Measurements from ENCODE around the gene SERINC4. TPM values are rescaled to one million over a fixed set of nuclear protein-coding genes. Genes with fewer than 3 reads are reported as not detected.

Gene SERINC4
- total and polyA plus RNA-seq, 2 donors (not counting 3 experiments of a cell fraction or from before 2014, with no cell fraction given), result not detected

DNA sequence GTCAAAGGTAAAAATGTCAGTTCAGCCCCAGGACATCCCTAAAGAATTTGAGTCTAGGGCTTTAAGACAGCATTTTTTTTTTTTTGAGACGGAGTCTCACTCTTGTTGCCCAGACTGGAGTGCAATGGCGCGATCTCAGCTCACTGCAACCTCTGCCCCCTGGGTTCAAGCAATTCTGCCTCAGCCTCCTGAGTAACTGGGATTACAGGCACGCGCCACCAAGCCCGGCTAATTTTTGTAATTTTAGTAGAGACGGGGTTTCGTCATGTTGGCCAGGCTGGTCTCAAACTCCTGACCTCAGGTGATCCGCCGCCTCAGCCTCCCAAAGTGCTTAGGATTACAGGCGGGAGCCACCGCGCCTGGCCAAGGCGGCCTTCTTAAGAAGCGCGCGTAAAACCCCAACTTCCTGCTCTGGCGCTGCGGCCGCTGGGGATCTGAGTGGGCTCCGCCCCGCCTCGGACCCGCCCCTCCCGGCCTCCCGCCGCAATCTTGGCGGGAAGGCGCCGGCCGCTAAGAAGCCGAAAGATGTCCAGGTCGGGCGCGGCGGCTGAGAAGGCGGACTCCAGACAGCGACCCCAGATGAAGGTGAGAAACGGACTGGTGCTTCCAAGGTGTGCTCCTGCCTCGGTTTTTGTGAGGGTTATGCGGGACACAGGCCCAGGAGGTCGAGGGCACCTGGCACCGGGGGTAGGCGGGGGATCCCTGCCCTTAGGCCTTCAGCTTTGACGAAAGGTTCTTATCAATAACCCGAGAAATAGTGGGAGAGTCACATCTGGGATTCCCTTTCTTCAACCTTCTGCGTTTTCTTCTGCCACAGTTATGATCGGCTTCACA lies 26.7 kb upstream of the SERINC4 start, which contains the start of gene WDR76:
Gene WDR76, plus strand, starts transcription at position 495 of the 834 bp plus-strand sequence. Its CDS starts 31 bp downstream, at position 526.
- DNase-seq (ENCODE audit: low read depth, low spot score), result peak; percentile 83
- Histone ChIP-seq H3K4me1 (ENCODE audit: control insufficient read depth, extremely low read depth, insufficient read depth, low read length) (peaks cover 21% of the 10 kb centered on the region), H3K27ac (ENCODE audit: insufficient read depth, low read depth, low read length) (peak within 1 kb of the TSS; percentile 54), H3K36me3 (ENCODE audit: control insufficient read depth in 2 of 2, extremely low read depth in 1 of 2, insufficient read depth in 2 of 2, low read length in 2 of 2) (no peaks in the 10 kb centered on the region), H3K9me1 (replicated peaks; ENCODE audit: control insufficient read depth, extremely low read depth, insufficient read depth, low read length) (no peaks in the 10 kb centered on the region), H3K9ac (replicated peaks; ENCODE audit: extremely low read depth, insufficient read depth, low read length) (peak within 1 kb of the TSS; percentile 83), H3K27me3 (ENCODE audit: control insufficient read depth in 2 of 2, insufficient read depth in 2 of 2, low read length in 2 of 2) (no peaks in the 10 kb centered on the region), H3K9me3 (replicated peaks; ENCODE audit: control insufficient read depth, insufficient read depth, low read length) (no peaks in the 10 kb centered on the region), H3K79me2 (ENCODE audit: control insufficient read depth, insufficient read depth, low read length) (peaks cover 53% of the 10 kb centered on the region), H3K4me3 (replicated peaks in 1 of 3; ENCODE audit: insufficient read depth in 1 of 3, low read depth in 1 of 3, low read length in 3 of 3) (peak within 1 kb of the TSS; percentile 57 to 88 (median 82)), H3K4me2 (ENCODE audit: insufficient read depth, low read length) (peak within 1 kb of the TSS; percentile 93), H4K20me1 (replicated peaks; ENCODE audit: control insufficient read depth, extremely low read depth, insufficient read depth, low read length) (no peaks in the 10 kb centered on the region), H2AFZ (ENCODE audit: low read depth, low read length) (peak within 1 kb of the TSS; percentile 93)
- TF ChIP-seq GATA2 (IDR thresholded peaks at IDR 0.05; ENCODE audit: insufficient read depth, insufficient read length, low read depth, low read length), result no peak
- TF ChIP-seq POLR2A (IDR thresholded peaks at IDR 0.05; ENCODE audit: low read depth, low read length), result no peak
- TF ChIP-seq JUN (IDR thresholded peaks at IDR 0.05; ENCODE audit: borderline replicate concordance, insufficient read depth, insufficient read length, low read depth), result no peak
- no peak for TF ChIP-seq EZH2 (IDR thresholded peaks at IDR 0.05; ENCODE audit: borderline replicate concordance, low read depth, low read length, severe bottlenecking)
- TF ChIP-seq MYC (IDR thresholded peaks at IDR 0.05; ENCODE audit: low read depth, low read length), result no peak
- TF ChIP-seq, protein P1, sequence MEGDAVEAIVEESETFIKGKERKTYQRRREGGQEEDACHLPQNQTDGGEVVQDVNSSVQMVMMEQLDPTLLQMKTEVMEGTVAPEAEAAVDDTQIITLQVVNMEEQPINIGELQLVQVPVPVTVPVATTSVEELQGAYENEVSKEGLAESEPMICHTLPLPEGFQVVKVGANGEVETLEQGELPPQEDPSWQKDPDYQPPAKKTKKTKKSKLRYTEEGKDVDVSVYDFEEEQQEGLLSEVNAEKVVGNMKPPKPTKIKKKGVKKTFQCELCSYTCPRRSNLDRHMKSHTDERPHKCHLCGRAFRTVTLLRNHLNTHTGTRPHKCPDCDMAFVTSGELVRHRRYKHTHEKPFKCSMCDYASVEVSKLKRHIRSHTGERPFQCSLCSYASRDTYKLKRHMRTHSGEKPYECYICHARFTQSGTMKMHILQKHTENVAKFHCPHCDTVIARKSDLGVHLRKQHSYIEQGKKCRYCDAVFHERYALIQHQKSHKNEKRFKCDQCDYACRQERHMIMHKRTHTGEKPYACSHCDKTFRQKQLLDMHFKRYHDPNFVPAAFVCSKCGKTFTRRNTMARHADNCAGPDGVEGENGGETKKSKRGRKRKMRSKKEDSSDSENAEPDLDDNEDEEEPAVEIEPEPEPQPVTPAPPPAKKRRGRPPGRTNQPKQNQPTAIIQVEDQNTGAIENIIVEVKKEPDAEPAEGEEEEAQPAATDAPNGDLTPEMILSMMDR (IDR thresholded peaks at IDR 0.05; ENCODE audit: extremely low read depth in 1 of 2, insufficient read depth in 1 of 2, low read depth in 1 of 2, low read length in 2 of 2), result no peak
- TF ChIP-seq, protein P2, sequence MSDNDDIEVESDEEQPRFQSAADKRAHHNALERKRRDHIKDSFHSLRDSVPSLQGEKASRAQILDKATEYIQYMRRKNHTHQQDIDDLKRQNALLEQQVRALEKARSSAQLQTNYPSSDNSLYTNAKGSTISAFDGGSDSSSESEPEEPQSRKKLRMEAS (IDR thresholded peaks at IDR 0.05; ENCODE audit: insufficient read depth, insufficient read length), result no peak
- peak; percentile 59 for TF ChIP-seq POLR2AphosphoS5 (IDR thresholded peaks at IDR 0.05; ENCODE audit: insufficient read depth, low read depth, low read length)
- ChIA-PET CTCF (interaction anchor here (2.0 kb wide), 1 partner anchor 11 kb away, joined by 9 read pairs; no protein-coding TSS in a partner anchor), POLR2A (interaction anchor here (0.7 kb wide), 1 partner anchor 541 kb away, joined by 4 read pairs; no protein-coding TSS in a partner anchor)
- peak; percentile 69 for FAIRE-seq
- dilution Hi-C loops (cut with MboI; ENCODE audit: extremely low pct_ligation_motif_present, low sequenced_read_pairs) (no loop called here), intact Hi-C loops (cut with micrococcal nuclease) (no loop called here)
- BruUV-seq (replicated peaks), result TSS peak; percentile 47

Measured in endothelial cell of umbilical vein (primary cell).